ENCODE data around the gene CALB2. TPM values are rescaled to one million over a fixed set of nuclear protein-coding genes. Genes with fewer than 3 reads are reported as not detected.

CALB2 gene
- total and polyA plus RNA-seq, 2 of the 8 experiments (the other 6 are each of a cell fraction or from before 2014, with no cell fraction given) = 1.9 to 2.6 TPM

- TF ChIP-seq RXRA (IDR thresholded peaks at IDR 0.05; ENCODE audit: insufficient read depth, low read depth, low read length) (no peak), POLR2A (IDR thresholded peaks at IDR 0.05; ENCODE audit: control extremely low read depth in 1 of 2, low read depth in 2 of 2, low read length in 2 of 2) (no peak), ATF2 (IDR thresholded peaks at IDR 0.05; ENCODE audit: low read length) (no peak), KDM5A (IDR thresholded peaks at IDR 0.05; ENCODE audit: low read length) (no peak), CHD7 (IDR thresholded peaks at IDR 0.05; ENCODE audit: insufficient replicate concordance, low read length) (no peak)
Measured at GRCh38 chr16:71399801-71400563, 41.5 kb downstream of the CALB2 start (continued).

Data from H1 (cell line).